Suppressor macrophage treated with lipopolysaccharide for 4 hours (primary cell): ENCODE results near the gene PFN4.
A peak's percentile ranks its signal among the peaks of the same experiment; 100 is the strongest.

ENCODE experiments used
- DNase-seq: peaks from one replicate; pipeline ENCODE4 v3.0.0-alpha.2; 2020

Gene PFN4

DNA sequence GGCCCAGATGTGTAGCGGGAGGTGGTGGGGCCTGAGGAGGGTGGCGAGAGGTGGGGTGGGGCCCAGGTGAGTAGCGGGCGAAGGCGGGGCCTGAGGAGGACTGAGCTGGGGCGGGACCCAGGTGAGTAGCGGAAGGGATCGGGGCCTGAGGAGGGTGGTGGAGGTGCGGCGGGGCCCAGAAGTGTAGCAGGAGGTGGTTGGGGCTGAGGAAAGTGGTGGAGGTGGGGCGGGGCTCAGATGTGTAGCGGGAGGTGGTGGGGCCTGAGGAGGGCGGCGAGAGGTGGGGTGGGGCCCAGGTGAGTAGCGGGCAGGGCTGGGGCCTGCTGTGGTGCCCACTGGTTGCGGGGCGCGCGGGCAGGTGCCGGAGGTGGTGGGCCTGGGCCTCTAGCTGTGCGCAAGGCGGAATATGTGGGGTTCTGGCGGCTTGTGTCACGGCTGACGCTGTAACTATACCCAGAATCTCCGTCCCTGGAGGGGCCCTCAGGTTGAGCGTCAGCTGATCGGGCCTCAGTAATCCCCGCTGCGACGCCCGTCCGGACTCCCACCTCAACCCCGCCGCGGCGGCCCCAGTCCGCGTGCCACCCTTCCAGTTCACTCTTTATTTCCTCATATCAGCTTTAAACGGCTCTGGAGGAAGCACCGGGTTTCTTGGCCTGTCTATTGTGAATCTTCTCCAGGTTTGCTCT is 46.1 kb downstream of the PFN4 start:
- peak; percentile 23 for DNase-seq

- peak; percentile 99 for DNase-seq
Observed at GRCh38 chr2:24075915-24076848, 47.0 kb downstream of the PFN4 start, which contains the start of gene SF3B6. SF3B6 (minus strand) TSS chr2:24076326; CDS start chr2:24076229, 97 bp downstream.

DNA sequence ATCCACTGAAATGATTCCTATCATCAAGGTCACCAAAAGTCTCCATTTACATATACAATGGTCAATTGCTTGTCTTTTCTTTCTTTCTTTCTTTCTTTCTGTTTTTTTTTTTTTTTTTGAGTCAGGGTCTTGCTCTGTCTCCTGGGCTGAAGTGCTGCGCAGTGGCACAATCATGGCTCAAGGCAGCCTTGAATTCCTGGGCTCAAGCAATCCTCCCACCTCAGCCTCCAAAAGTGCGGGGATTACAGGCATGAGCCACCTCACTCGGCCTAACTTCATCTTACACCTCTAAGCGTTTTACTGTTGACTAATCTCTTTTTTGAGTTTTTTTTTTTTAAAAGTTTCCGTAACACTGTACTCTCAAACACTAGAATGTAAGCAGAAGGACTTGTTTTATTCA is 47.9 kb downstream of the PFN4 start:
- no peak for DNase-seq

DNA sequence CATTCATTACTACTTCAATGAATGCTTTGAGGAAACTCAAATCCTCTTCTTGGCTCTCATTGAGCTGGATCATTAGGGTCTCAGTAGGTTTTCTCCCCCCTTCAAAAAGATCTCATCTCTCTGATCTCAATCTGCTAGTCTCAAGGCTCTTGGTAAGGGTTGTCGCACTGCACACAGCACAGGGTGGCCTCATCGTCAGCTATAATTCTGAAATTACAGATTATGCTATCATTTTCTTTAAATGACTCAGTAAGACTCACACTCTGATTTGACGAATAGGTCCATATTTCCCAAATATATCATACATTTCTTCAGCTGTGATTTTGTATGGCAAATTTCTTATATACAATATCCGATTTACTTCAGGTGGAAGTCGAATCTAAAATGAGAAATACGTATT is 49.3 kb downstream of the PFN4 start:
- DNase-seq, result no peak

DNA sequence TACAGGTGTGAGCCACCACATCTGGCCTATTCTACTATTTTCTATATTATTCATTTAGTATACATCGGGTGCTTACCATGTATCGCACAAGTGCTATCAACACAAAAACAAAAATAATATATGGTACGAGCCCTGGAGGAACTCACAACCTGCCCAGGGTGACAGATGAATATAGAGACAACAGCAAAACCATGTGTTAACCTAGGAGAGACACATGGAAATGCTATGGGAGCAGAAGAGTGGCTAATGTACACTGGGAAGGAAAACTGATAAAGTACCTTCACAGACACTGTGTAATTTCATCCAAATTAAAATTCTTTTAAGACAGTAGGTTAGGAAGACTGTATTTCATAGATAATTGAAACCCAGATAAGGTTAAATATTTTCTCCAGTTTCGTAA is 50.9 kb downstream of the PFN4 start:
- no peak for DNase-seq

DNA sequence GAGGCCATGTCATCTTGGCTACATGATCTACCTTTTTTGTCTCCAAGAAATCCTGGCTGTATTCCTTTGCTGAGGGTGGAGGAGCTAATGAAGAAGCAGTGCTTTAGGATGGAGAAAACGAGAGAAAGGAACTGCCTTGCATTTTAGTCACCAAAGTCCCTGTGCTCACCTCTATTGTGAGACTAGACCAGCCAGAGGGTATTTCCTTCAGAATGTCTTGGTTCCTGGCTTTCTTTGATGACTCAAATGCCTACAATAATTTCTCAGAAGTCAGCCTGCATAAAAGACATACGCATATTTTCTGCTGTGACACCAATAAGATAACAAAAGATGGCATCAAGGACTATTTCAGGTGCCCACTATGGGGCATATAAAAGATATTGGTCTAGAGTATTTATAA is 57.8 kb downstream of the PFN4 start:
- DNase-seq, result no peak
